HepG2 (cell line): ENCODE measurements around the gene SFMBT1. TPM values are rescaled to one million over a fixed set of nuclear protein-coding genes. Genes with fewer than 3 reads are reported as not detected.

ENCODE experiments used
- BCLAF1 ChIP-seq: fragments of 450-650 bp; IDR thresholded peaks from 2 replicates; pipeline ENCODE4 v1.6.1; 2017; ENCODE audit warnings: mild to moderate bottlenecking
- CBX2 ChIP-seq, 2 experiments: fragments of 200-600 bp in 1 of 2; sonication (generic); formaldehyde crosslinking in 1 of 2; IDR thresholded peaks; 2 replicates each; pipeline versions ENCODE4 v1.7.0 to v1.8.1; 2018 to 2022; ENCODE audit warnings: low read depth in 2 of 2, low read length in 1 of 2, mild to moderate bottlenecking in 1 of 2, missing genetic modification reagents in 1 of 2
- FOXA3 ChIP-seq: IDR thresholded peaks from 2 replicates; pipeline ENCODE4 v1.6.1; 2016; ENCODE audit warnings: missing genetic modification reagents, missing compliant biosample characterization
- KDM1A ChIP-seq: IDR thresholded peaks from 2 replicates; pipeline ENCODE4 v1.6.1; 2016; ENCODE audit warnings: missing compliant biosample characterization
- NCOA2 ChIP-seq: sonication (generic); formaldehyde crosslinking; IDR thresholded peaks from 2 replicates; pipeline ENCODE4 v1.8.0; 2022; ENCODE audit warnings: inconsistent platforms
- SMARCE1 ChIP-seq: fragments of 450-650 bp; IDR thresholded peaks from 2 replicates; pipeline ENCODE4 v1.6.1; 2017; ENCODE audit warnings: borderline replicate concordance
- TCF12 ChIP-seq, 2 experiments: fragments of 450-650 bp in 1 of 2; sonication (generic) in 1 of 2; formaldehyde crosslinking in 1 of 2; IDR thresholded peaks; 2 replicates each; pipeline versions ENCODE4 v1.6.1 to v1.8.0; 2017 to 2022; ENCODE audit warnings: antibody characterized with exemption in 1 of 2, mild to moderate bottlenecking in 1 of 2, missing genetic modification reagents in 1 of 2, moderate library complexity in 1 of 2
- TFE3 ChIP-seq: IDR thresholded peaks from 2 replicates; pipeline ENCODE4 v1.6.1; 2016
- TIGD3 ChIP-seq: sonication (generic); formaldehyde crosslinking; IDR thresholded peaks from 2 replicates; pipeline ENCODE4 v1.5.1; 2020; ENCODE audit warnings: mild to moderate bottlenecking, missing genetic modification reagents, borderline replicate concordance
- TOE1 ChIP-seq: sonication (generic); formaldehyde crosslinking; IDR thresholded peaks from 2 replicates; pipeline ENCODE4 v1.4.0; 2020; ENCODE audit warnings: mild to moderate bottlenecking, missing genetic modification reagents
- YY1 ChIP-seq: IDR thresholded peaks from 2 replicates; pipeline ENCODE4 v1.6.1; 2011; ENCODE audit warnings: low read length, low read depth, moderate library complexity, mild to moderate bottlenecking; ENCODE audit not compliant: insufficient read depth, insufficient replicate concordance
- ZNF10 ChIP-seq: sonication (generic); formaldehyde crosslinking; IDR thresholded peaks from 2 replicates; pipeline ENCODE4 v1.4.0; 2020; ENCODE audit warnings: mild to moderate bottlenecking, low read depth, missing genetic modification reagents, borderline replicate concordance
- ZNF431 ChIP-seq: sonication (generic); formaldehyde crosslinking; IDR thresholded peaks from 2 replicates; pipeline ENCODE4 v1.9.0; 2022; ENCODE audit warnings: missing genetic modification reagents, low read depth, mild to moderate bottlenecking, borderline replicate concordance
- ZNF512 ChIP-seq: sonication (generic); formaldehyde crosslinking; IDR thresholded peaks from 2 replicates; pipeline ENCODE4 v1.4.0; 2020; ENCODE audit warnings: mild to moderate bottlenecking, missing genetic modification reagents
- ZNF550 ChIP-seq: sonication (generic); formaldehyde crosslinking; IDR thresholded peaks from 2 replicates; pipeline ENCODE4 v1.4.0; 2020; ENCODE audit warnings: mild to moderate bottlenecking, missing genetic modification reagents, borderline replicate concordance
- ZNF781 ChIP-seq: sonication (generic); formaldehyde crosslinking; IDR thresholded peaks from 2 replicates; pipeline ENCODE4 v1.5.1; 2020; ENCODE audit warnings: borderline replicate concordance, mild to moderate bottlenecking, missing genetic modification reagents; ENCODE audit errors: not compliant biosample characterization
- ZNF816 ChIP-seq: sonication (generic); formaldehyde crosslinking; IDR thresholded peaks from 2 replicates; pipeline ENCODE4 v1.8.0; 2022; ENCODE audit warnings: missing genetic modification reagents, mild to moderate bottlenecking, borderline replicate concordance
- ZXDC ChIP-seq: sonication (generic); formaldehyde crosslinking; IDR thresholded peaks from 2 replicates; pipeline ENCODE4 v1.5.0; 2020; ENCODE audit warnings: mild to moderate bottlenecking, missing genetic modification reagents
- polyA plus RNA-seq, 8 experiments: library from polyadenylated mRNA; depleted of rRNA in 3 of 8; stranded (reverse) in 7 of 8; unstranded in 1 of 8; fragments of >200 nt; fragmentation: Illumina TruSeq in 4 of 8; extraction: Trizol in 4 of 8; gene quantifications; 2 replicates each; pipeline versions ENCODE4 v1.2.1 to v1.2.3, GENCODE V29; 2011 to 2016; ENCODE audit warnings: low read depth in 4 of 8, missing spikeins in 1 of 8, mixed read lengths in 1 of 8; ENCODE audit not compliant: insufficient read depth in 1 of 8
- total RNA-seq, 5 experiments: library from RNA; depleted of rRNA; stranded (reverse); fragments of >200 nt; fragmentation: Illumina TruSeq; extraction: Trizol; gene quantifications; 2 replicates each; pipeline ENCODE4 v1.2.3, GENCODE V29; 2016; ENCODE audit warnings: low read depth in 1 of 5

The SFMBT1 gene
- total and polyA plus RNA-seq, 2 of the 13 experiments (the other 11 are each of a cell fraction or from before 2014, with no cell fraction given) = 3.8 to 12.8 TPM

- TF ChIP-seq BCLAF1 (no peak), ZNF781 (no peak), ZXDC (CRISPR knock-in tag) (no peak), TFE3 (no peak), YY1 (no peak), FOXA3 (CRISPR knock-in tag) (no peak), ZNF512 (CRISPR knock-in tag) (no peak), ZNF431 (no peak), KDM1A (CRISPR knock-in tag) (no peak), CBX2 (IDR thresholded peaks at IDR 0.05; ENCODE audit: low read depth, low read length) (no peak), CBX2 (CRISPR knock-in tag; IDR thresholded peaks at IDR 0.05; ENCODE audit: low read depth) (no peak), SMARCE1 (no peak), ZNF550 (no peak), TOE1 (no peak), ZNF816 (CRISPR knock-in tag) (no peak), ZNF10 (CRISPR knock-in tag) (no peak), NCOA2 (CRISPR knock-in tag) (no peak), TCF12 (IDR thresholded peaks at IDR 0.05) (no peak), TCF12 (CRISPR knock-in tag; IDR thresholded peaks at IDR 0.05) (no peak), TIGD3 (no peak)
These were observed 27.9 kb upstream of the SFMBT1 start (continued) for GRCh38 chr3:53073553-53074365.
